OCI-LY1 (cell line): ENCODE data around the gene LSM11.

Experiments
- H2AFZ ChIP-seq: fragments of 200-600 bp; sonication (generic), shearing (Covaris generic); 2 replicates; pipeline ENCODE4 v1.6.0; 2014; ENCODE audit warnings: antibody characterized with exemption, mild to moderate bottlenecking, low read length
- H3F3A ChIP-seq: fragments of 200-600 bp; sonication (generic), shearing (Covaris generic); 2 replicates; pipeline ENCODE4 v1.6.0; 2014; ENCODE audit warnings: mild to moderate bottlenecking, antibody characterized with exemption, low read length, moderate library complexity; ENCODE audit not compliant: insufficient read depth
- H3K27ac ChIP-seq: fragments of 200-600 bp; sonication (generic); 2 replicates; pipeline ENCODE4 v1.5.1; 2014; ENCODE audit warnings: low read length, mixed run types, mild to moderate bottlenecking, low read depth; ENCODE audit not compliant: poor library complexity, severe bottlenecking
- H3K27me3 ChIP-seq: fragments of 200-600 bp; sonication (generic); 2 replicates; pipeline ENCODE4 v1.6.0; 2014; ENCODE audit warnings: antibody characterized with exemption, mild to moderate bottlenecking, low read length, moderate library complexity; ENCODE audit not compliant: insufficient read depth
- H3K36me3 ChIP-seq: fragments of 200-600 bp; sonication (generic); 2 replicates; pipeline ENCODE4 v1.6.1; 2014; ENCODE audit warnings: mild to moderate bottlenecking, antibody characterized with exemption, low read length, moderate library complexity, mixed read lengths; ENCODE audit not compliant: insufficient read depth
- H3K4me1 ChIP-seq: fragments of 200-600 bp; sonication (generic); 2 replicates; pipeline ENCODE4 v1.5.1; 2014; ENCODE audit warnings: mild to moderate bottlenecking, low read length, moderate library complexity; ENCODE audit not compliant: insufficient read depth, severe bottlenecking
- H3K4me2 ChIP-seq: fragments of 200-600 bp; sonication (generic), shearing (Covaris generic); 2 replicates; pipeline ENCODE4 v1.6.1; 2014; ENCODE audit warnings: low read length
- H3K4me3 ChIP-seq: fragments of 200-600 bp; sonication (generic); 2 replicates; pipeline ENCODE4 v1.5.1; 2014; ENCODE audit warnings: low read length, low read depth, mild to moderate bottlenecking, mixed read lengths; ENCODE audit not compliant: poor library complexity, severe bottlenecking
- H3K79me2 ChIP-seq: fragments of 200-600 bp; shearing (Covaris generic); 2 replicates; pipeline ENCODE4 v1.6.1; 2016; ENCODE audit warnings: mixed run types, low read length, mixed read lengths; ENCODE audit not compliant: insufficient read depth
- H3K9ac ChIP-seq: fragments of 200-600 bp; sonication (generic), shearing (Covaris generic); 2 replicates; pipeline ENCODE4 v1.6.1; 2014; ENCODE audit warnings: mild to moderate bottlenecking, low read length, mixed read lengths
- H3K9me2 ChIP-seq: fragments of 200-600 bp; sonication (generic), shearing (Covaris generic); 2 replicates; pipeline ENCODE4 v1.6.1; 2014; ENCODE audit warnings: low read depth, mild to moderate bottlenecking, low read length, mixed read lengths
- H3K9me3 ChIP-seq: fragments of 200-600 bp; shearing (Covaris generic); 2 replicates; pipeline ENCODE4 v1.6.1; 2014; ENCODE audit warnings: low read length, mixed read lengths
- H4K20me1 ChIP-seq: fragments of 200-600 bp; sonication (generic), shearing (Covaris generic); 2 replicates; pipeline ENCODE4 v1.6.0; 2016; ENCODE audit warnings: mild to moderate bottlenecking, low read length; ENCODE audit not compliant: insufficient read depth
- EZH2 ChIP-seq: fragments of 200-600 bp; sonication (generic), shearing (Covaris generic); IDR thresholded peaks from 2 replicates; pipeline ENCODE4 v1.8.0; 2017; ENCODE audit warnings: borderline replicate concordance, mixed run types, mild to moderate bottlenecking, antibody characterized with exemption, low read length, moderate library complexity, mixed read lengths
- TF ChIP-seq, protein P1 (sequence below): fragments of 200-600 bp; sonication (generic), shearing (Covaris generic); IDR thresholded peaks from 2 replicates; pipeline ENCODE4 v1.5.1; 2017; ENCODE audit warnings: mild to moderate bottlenecking, antibody characterized with exemption, low read length, moderate library complexity, mixed read lengths

The LSM11 gene

DNA sequence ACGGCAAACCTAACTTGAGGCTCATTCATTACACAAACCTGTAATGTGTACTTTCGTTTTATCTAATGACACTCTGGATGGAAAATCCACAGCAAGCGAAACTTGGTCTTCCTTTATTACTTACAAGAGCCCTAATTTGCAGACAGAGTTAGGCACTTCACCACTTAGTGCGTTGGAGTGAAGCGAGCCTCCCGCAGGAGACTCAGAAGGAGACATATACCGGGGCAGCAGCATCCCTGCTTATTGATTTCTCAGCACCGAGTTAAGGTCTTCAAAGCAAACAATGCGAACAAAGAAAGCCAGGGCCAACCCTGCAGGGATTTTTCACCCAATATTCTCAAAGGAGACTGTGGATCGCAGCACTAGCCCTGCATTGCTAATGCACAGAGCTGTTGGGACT lies 28.6 kb downstream of the LSM11 start:
- H3K4me2 ChIP-seq, result no peak overlapping the region
- H3K27me3 ChIP-seq, result peaks cover 10% of the 10 kb centered on the region; the same call in 1 of the 2 replicates
- no peaks in the 10 kb centered on the region for H3K9me2 ChIP-seq
- H3K9me3 ChIP-seq, result no peaks in the 10 kb centered on the region
- no peaks in the 10 kb centered on the region for H3K4me1 ChIP-seq
- H3K79me2 ChIP-seq, result no peaks in the 10 kb centered on the region
- TF ChIP-seq, protein P1, sequence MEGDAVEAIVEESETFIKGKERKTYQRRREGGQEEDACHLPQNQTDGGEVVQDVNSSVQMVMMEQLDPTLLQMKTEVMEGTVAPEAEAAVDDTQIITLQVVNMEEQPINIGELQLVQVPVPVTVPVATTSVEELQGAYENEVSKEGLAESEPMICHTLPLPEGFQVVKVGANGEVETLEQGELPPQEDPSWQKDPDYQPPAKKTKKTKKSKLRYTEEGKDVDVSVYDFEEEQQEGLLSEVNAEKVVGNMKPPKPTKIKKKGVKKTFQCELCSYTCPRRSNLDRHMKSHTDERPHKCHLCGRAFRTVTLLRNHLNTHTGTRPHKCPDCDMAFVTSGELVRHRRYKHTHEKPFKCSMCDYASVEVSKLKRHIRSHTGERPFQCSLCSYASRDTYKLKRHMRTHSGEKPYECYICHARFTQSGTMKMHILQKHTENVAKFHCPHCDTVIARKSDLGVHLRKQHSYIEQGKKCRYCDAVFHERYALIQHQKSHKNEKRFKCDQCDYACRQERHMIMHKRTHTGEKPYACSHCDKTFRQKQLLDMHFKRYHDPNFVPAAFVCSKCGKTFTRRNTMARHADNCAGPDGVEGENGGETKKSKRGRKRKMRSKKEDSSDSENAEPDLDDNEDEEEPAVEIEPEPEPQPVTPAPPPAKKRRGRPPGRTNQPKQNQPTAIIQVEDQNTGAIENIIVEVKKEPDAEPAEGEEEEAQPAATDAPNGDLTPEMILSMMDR, result no peak
- no peak for TF ChIP-seq EZH2
- no peak overlapping the region for H3K4me3 ChIP-seq
- H4K20me1 ChIP-seq, result no peaks in the 10 kb centered on the region
- H3F3A ChIP-seq, result no peaks in the 10 kb centered on the region
- H3K27ac ChIP-seq, result no peak overlapping the region
- H3K36me3 ChIP-seq, result no peaks in the 10 kb centered on the region
- H2AFZ ChIP-seq, result no peak overlapping the region
- no peak overlapping the region for H3K9ac ChIP-seq

DNA sequence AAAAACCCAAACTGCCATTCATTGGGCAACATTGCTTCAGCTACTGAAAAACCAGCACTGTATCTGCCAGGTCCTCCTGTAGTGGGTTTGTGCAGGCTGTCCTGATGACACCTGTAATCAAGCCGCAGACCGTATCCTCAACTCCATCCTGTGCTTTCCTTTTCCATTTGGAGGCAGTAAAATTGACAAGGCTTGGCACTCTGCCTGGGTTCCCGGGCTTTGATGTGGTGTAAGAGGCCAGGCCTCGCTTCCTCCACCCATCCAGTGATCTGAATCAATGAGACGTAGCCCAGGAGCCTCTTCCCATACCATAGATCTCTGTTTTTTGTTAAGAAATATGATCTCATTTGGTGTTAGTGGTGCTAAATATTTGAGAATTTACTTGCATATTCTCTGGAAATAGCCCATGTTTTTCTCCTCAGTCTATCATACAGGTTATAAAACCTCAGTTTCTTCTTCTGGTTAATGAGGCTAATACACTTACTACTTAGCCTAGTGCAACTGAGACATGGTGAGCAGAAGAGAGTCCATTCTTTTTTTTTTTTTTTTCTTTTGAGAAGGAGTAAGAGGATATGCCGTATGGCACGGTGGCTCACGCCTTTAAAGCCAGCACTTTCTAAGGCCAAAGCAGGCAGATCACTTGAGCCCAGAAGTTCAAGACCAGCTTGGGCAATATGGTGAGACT lies 34.8 kb downstream of the LSM11 start:
- H3K9ac ChIP-seq, result no peak overlapping the region
- H3K4me2 ChIP-seq, result no peak overlapping the region
- H3K27me3 ChIP-seq, result no peaks in the 10 kb centered on the region
- no peaks in the 10 kb centered on the region for H4K20me1 ChIP-seq
- no peaks in the 10 kb centered on the region; the same call in 1 of the 2 replicates for H3K36me3 ChIP-seq
- H3K27ac ChIP-seq, result no peak overlapping the region
- H3F3A ChIP-seq, result no peaks in the 10 kb centered on the region; the same call in 1 of the 2 replicates
- no peaks in the 10 kb centered on the region for H3K4me1 ChIP-seq
- H3K4me3 ChIP-seq, result no peak overlapping the region
- H3K9me2 ChIP-seq, result no peaks in the 10 kb centered on the region
- no peaks in the 10 kb centered on the region for H3K79me2 ChIP-seq
- TF ChIP-seq EZH2, result no peak
- TF ChIP-seq, protein P1, result no peak
- H3K9me3 ChIP-seq, result no peaks in the 10 kb centered on the region
- no peak overlapping the region for H2AFZ ChIP-seq

DNA sequence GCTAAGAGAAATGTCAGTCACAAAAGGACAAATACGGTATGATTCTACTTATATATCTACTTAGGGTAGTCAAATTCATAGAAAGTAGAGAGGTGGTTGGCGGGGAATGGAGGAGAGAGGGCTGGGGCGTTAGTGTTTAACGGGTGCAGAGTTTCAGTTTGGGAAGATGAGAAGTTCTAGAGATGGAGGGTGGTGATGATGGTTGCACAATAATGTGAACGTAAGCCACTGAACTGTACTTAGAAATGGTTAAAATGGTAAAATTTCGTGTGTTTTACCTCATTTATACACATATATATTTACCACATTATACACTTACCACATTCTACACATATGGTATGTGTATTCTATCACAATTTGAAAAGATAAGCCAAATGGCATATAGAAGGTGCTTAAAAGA lies 35.7 kb downstream of the LSM11 start:
- H3K4me2 ChIP-seq, result no peak overlapping the region
- H3K4me1 ChIP-seq, result no peaks in the 10 kb centered on the region
- no peaks in the 10 kb centered on the region; the same call in 1 of the 2 replicates for H3K36me3 ChIP-seq
- no peaks in the 10 kb centered on the region for H3K9me3 ChIP-seq
- no peak overlapping the region for H3K9ac ChIP-seq
- no peaks in the 10 kb centered on the region for H4K20me1 ChIP-seq
- H3K9me2 ChIP-seq, result no peaks in the 10 kb centered on the region
- H3K27me3 ChIP-seq, result no peaks in the 10 kb centered on the region
- no peaks in the 10 kb centered on the region; the same call in 1 of the 2 replicates for H3F3A ChIP-seq
- no peak overlapping the region for H3K27ac ChIP-seq
- no peak overlapping the region for H3K4me3 ChIP-seq
- TF ChIP-seq, protein P1, result no peak
- TF ChIP-seq EZH2, result no peak
- no peak overlapping the region for H2AFZ ChIP-seq
- H3K79me2 ChIP-seq, result no peaks in the 10 kb centered on the region
